Glomerular endothelial cell (primary cell): Measurements from ENCODE around the gene RPL3. TPM values are rescaled to one million over a fixed set of nuclear protein-coding genes. Genes with fewer than 3 reads are reported as not detected.
"Not testable (repeated sequence)": the region's sequence is repeated elsewhere in the genome, so short reads cannot be mapped to it uniquely, and the experiment has no call there.

Experiments
- DNase-seq: peaks from one replicate; pipeline ENCODE4 v3.0.0-alpha.2; 2011; ENCODE audit warnings: low read depth, low spot score; ENCODE audit errors: extremely low read depth
- total RNA-seq: library from RNA; depleted of rRNA; stranded (reverse); fragments of >200 nt; gene quantifications from 2 replicates; pipeline ENCODE4 v1.2.3, GENCODE V29; 2015

The RPL3 gene
- total RNA-seq, 1 donor from 2014 or later: 1,628 TPM

DNA sequence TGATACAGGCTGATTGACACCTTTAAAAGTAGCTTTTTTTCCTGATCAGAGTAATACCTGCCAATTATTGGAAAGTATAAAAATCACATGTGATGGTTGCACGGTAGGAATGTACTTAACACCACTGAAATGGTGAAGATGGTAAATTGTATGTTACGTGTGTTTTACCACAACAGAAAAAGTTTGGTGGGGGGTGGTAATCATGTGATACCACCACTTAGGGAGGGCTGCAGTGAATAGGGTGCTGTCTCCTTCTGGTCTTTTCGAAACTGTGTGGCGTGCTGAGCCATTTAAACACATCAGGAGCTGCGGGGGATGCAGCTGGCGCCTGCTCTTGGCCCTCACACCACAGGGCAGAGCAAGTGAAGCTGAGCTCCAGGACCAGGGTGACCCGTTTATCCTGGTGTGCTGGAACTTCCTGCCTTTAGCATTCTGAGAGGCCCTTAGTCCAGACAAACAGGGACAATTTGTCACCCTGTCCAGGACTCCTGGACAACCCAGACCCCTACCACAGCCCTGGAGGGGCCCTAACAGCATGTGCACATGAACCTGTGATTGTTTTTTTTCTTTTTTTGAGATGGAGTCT, 33.0 kb upstream of the RPL3 start:
- DNase-seq: no peak

DNA sequence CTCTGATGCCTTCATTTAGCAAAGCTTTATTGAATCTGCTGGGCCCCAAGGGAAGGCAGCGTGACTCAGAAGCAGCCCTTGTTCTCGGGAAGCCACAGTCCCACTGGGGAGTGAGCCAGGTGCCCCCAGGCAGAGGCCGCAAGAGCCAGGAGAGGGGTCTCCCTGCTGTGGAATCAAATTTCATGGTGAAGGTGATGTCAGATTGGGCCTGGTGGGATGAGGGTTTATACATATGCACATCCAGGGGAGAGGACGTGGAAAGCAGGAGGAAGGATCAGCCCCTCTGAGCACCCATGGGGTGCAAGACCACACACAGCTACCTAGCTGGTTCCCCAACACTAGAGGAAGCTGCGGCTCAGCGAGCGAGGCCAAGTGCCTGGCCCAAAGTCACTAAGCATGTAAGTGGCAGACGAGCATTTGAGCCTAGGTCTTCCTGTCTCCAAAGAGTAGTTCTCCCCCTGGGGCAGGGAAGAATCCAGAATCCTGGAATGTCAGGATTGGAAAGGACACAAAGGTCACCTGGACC, 32.3 kb upstream of the RPL3 start:
- DNase-seq: no peak

- no peak for DNase-seq
Measured at GRCh38 chr22:39350757-39351688, 31.6 kb upstream of the RPL3 start.

- DNase-seq: no peak
Measured at GRCh38 chr22:39349967-39350726, 30.7 kb upstream of the RPL3 start, which contains the start of gene SYNGR1. TSS of gene SYNGR1 (plus strand) at chr22:39349991. CDS start at chr22:39350011, 20 bp downstream.

DNA sequence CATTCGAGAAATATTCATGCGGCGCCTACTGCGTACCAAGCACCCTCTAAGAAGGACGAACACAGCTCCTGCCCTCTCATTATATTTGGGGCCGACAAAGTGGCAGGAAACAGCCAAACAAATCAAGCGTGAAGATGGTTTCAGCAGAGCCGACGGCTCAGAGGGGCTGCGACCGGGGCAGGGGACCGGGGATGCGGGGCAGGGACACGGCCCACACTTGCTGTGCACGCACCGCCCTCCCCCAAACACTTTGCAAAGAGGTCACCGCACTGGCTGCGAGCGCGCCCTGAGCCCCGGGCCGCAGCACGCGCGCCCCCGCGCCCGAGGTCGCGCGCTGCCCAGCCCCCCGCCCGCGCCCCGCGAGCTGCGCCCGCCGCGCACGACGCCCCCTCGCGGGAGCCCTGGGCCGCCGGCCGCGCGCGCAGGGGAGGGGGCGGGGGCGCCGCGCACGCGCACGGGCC, 30.1 kb upstream of the RPL3 start:
- DNase-seq: no peak

GRCh38 chr22:39348909-39349505, 29.6 kb upstream of the RPL3 start:
- DNase-seq: no peak

- DNase-seq: no peak
Measured at GRCh38 chr22:39345231-39345630, 25.8 kb upstream of the RPL3 start.

DNA sequence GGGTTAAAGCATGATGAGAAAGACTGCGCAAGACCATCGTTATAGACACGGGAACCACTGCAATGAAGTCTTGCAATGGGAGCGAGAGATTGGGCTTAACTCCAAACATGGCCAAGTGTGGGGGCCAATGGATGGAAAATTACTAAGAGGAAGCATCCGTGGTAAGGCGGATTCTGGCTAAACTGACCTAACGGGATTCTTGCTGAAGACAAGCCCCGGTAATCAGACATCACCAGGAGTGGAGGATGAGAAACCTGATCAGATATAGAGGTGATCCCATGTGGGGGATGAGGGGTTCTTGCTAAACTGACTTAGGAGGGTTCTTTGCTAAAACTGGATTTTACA, 24.6 kb upstream of the RPL3 start:
- DNase-seq: no peak

- DNase-seq: no peak
Measured at GRCh38 chr22:39343259-39344045, 24.0 kb upstream of the RPL3 start.

DNA sequence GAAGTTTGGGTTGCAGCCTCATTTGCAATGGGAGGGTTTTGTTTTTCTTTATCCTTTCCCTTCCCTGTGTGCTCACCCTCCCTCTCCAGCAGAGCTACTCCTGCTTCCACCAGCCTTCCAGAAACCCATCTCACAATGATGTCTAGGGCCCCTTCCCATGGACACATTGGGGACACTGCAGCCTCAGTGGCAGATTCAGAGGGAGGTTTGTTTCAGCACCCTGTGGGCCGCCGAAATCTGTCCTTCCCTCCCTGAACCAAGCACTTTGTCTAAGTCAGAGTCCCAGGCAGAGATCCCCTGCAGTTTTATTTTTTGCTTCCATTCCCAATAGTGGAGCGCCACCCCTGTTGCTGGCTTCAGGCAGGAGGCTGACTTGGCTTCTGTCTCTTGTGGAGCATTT, 21.8 kb upstream of the RPL3 start:
- no peak for DNase-seq

DNA sequence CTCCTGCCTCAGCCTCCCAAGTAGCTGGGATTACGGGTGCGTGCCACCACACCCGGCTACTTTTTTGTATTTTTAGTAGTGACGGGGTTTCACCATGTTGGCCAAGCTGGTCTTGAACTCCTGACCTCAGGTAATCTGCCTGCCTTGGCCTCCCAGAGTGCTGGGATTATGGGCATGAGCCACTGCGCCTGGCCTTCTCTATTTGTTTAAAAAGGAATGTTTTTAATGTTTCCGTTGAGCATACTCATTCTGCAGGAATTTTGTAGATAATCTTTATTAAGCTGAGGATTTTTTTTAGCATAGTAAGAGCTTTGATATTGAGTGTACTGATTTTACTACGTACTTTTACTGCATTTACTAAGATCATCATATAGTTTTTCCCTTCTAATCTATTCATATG, 20.4 kb upstream of the RPL3 start:
- not testable (repeated sequence) for DNase-seq

GRCh38 chr22:39336411-39336810, 17.0 kb upstream of the RPL3 start:
- DNase-seq: no peak

GRCh38 chr22:39332441-39333064, 13.1 kb upstream of the RPL3 start:
- no peak for DNase-seq

- not testable (repeated sequence) for DNase-seq
Measured at GRCh38 chr22:39330553-39330952, 11.1 kb upstream of the RPL3 start.

GRCh38 chr22:39327995-39328754, 8.8 kb upstream of the RPL3 start:
- DNase-seq: no peak

- no peak for DNase-seq
Measured at GRCh38 chr22:39325392-39325932, 6.0 kb upstream of the RPL3 start.

DNA sequence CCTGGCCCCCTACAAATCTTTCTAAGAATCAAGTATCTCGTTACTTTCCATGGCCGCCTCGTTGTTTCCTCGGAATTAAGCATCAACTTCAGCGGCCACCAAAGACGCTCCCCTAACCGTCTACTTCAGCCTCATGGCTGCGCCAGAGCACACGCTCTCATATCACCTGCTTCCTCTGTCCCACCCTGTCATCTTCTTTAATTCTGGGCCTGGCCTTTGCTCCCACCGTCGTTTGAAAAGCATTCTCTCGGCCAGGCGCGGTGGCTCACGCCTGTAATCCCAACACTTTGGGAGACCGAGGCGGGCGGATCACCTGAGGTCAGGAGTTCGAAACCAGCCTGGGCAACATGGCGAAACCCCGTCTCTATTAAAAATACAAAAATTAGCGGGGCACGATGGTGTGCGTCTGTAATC, 1.2 kb upstream of the RPL3 start:
- DNase-seq: not testable (repeated sequence)

DNA sequence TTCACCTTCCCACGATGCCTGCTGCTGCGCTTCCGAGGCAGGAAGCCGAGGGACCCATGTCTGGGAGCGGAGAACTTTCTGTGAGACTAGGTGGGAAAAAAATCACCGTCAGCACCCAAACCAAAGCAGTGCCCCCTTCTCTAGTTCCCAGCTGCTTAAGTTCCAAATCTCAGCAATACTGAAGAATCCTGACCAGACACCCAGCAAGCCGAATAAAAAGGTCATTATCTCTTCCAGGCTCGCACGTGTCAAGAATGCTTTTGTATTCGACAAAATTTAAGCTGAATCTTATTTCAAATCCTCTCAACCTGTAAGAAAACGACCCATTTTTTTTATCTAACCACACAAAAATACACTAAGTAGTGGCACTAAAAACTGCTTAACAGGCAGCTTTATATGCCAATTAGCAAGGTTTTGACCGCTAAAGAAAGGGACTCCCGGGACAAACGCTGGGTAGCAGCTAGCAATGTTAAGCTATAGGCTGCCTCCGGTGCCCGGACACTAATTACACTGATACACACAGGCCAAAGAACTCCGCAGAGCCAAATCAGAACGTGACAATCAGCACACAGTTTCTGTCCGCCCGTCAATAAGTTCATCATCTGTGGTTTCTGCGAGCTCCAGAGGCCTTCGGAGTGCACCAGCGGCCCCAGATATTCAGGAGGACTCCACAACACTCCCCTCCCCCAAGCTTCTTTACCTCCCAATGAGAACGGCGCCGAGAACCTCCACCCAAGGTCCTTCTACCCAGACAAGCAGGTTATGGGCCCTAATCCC, 728 bp downstream of the RPL3 start:
- no peak for DNase-seq
